ENCODE measurements around the gene GUSB. TPM values are rescaled to one million over a fixed set of nuclear protein-coding genes. Genes with fewer than 3 reads are reported as not detected.

The GUSB gene
- total and polyA plus RNA-seq, 9 of the 15 experiments (the other 6 are each of a cell fraction or from before 2014, with no cell fraction given), result 22.7 to 102 (median 60.1) TPM

DNA sequence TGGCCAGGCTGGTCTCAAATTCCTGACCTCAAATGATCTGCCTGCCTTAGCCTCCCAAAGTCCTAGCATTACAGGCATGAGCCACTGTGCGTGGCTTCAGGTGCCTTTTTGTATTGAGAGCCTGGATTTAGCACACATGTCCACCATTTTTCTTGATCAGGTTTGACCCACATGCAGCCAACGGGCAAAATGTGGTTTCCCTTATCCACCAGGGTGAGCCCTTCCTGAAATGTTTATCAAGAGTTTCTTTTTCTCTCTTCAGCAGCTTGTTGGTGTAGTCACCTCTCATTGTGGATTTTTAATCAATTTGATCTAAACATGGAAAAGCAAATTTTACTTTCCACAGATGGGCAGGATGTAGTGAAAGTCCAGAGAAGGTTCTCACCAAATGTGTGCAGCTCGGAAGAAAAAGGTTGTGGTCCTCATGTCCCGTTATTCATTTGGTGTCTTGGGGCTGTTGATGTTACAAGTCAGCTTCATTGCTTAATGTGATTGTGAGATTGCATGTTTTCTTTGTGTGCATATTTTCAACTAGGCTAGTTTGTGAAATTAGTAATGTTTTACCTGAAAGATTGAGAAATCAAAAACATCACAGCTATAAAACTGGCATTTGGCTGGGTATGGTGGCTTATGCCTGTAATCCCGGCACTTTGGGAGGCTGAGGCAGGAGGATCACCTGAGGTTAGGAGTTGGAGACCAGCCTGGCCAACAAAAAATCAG is 28.9 kb downstream of the GUSB start:
- in situ Hi-C loops (cut with MboI) (no loop called here), intact Hi-C loops (cut with micrococcal nuclease) (no loop called here)
- Histone ChIP-seq H3K9me1 (ENCODE audit: control insufficient read depth, insufficient read depth, low read length) (no peaks in the 10 kb centered on the region), H3K79me2 (ENCODE audit: control insufficient read depth, insufficient read depth, low read length) (no peaks in the 10 kb centered on the region), H3K9me3 (replicated peaks; ENCODE audit: control insufficient read depth, insufficient read depth, low read depth, low read length) (no peaks in the 10 kb centered on the region), H2AFZ (ENCODE audit: low read depth, low read length) (no peak overlapping the region), H3K4me1 (replicated peaks in 1 of 2; ENCODE audit: control insufficient read depth in 2 of 2, insufficient read depth in 2 of 2, low read length in 2 of 2) (no peaks in the 10 kb centered on the region; a peak in 1 of 5 replicates), H3K27me3 (ENCODE audit: control insufficient read depth in 2 of 2, insufficient read depth in 2 of 2, low read length in 2 of 2) (no peaks in the 10 kb centered on the region), H3K27ac (ENCODE audit: extremely low read depth, low read depth, low read length) (no peak overlapping the region), H4K20me1 (replicated peaks; ENCODE audit: control insufficient read depth, insufficient read depth, low read length) (no peaks in the 10 kb centered on the region; the same call in 1 of the 2 replicates), H3K4me2 (ENCODE audit: insufficient read depth, low read length) (no peak overlapping the region), H3K36me3 (ENCODE audit: control insufficient read depth, insufficient read depth, low read length) (peaks cover 42% of the 10 kb centered on the region), H3K4me3 (no peak overlapping the region), H3K9ac (ENCODE audit: insufficient read depth in 1 of 2, low read depth in 2 of 2, low read length in 2 of 2) (no peak overlapping the region)
- POLR2A ChIA-PET, result interaction anchor here (1.1 kb wide), 1 partner anchor 9 kb away, joined by 4 read pairs; no protein-coding TSS in a partner anchor
- DNase-seq (ENCODE audit: extremely low read depth in 1 of 4, low spot score in 3 of 4) (no peak), FAIRE-seq (no peak), ATAC-seq (no peak)
- 88% methylated on average over 5 of the region's 5 CpGs for whole genome bisulfite sequencing (ENCODE audit: insufficient coverage, low coverage, missing lambda C conversion rate)
- TF ChIP-seq, protein P1, sequence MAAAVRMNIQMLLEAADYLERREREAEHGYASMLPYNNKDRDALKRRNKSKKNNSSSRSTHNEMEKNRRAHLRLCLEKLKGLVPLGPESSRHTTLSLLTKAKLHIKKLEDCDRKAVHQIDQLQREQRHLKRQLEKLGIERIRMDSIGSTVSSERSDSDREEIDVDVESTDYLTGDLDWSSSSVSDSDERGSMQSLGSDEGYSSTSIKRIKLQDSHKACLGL (CRISPR knock-in tag; IDR thresholded peaks at IDR 0.05; ENCODE audit: borderline replicate concordance, poor library complexity, severe bottlenecking), result no peak
- peak in 1 of 3 experiments; percentile 11; a peak in 1 of 6 replicates for TF ChIP-seq CTCF (IDR thresholded peaks at IDR 0.05 in 2 of 3, conservative IDR thresholded peaks at IDR 0.05 in 1 of 3; ENCODE audit: insufficient read depth in 2 of 3, low read depth in 1 of 3, low read length in 3 of 3)
- no peak for TF ChIP-seq CEBPG (CRISPR knock-in tag; IDR thresholded peaks at IDR 0.05)
- 0 out of 4 replicates have a peak, but pooled peaks of 1 of the 2 experiments have one; percentile 24 for TF ChIP-seq CEBPG (tag; conservative IDR thresholded peaks at IDR 0.05 in 1 of 2, IDR thresholded peaks at IDR 0.05 in 1 of 2)
- CTCF ChIA-PET (ENCODE audit: low intra/inter-chr PET ratio), result interaction anchor here (0.7 kb wide), 1 partner anchor 178 kb away, joined by 4 read pairs; no protein-coding TSS in a partner anchor
- BruUV-seq (replicated peaks), result no TSS peak

Data from K562 (cell line).